ENCODE results near the gene HIVEP1. TPM values are rescaled to one million over a fixed set of nuclear protein-coding genes. Genes with fewer than 3 reads are reported as not detected.

HIVEP1 gene
- total RNA-seq, 1 donor from 2014 or later: 27.8 TPM

GRCh38 chr6:12190252-12190651 lies 178.1 kb downstream of the HIVEP1 start:
- H3K9me3 Mint-ChIP-seq (ENCODE audit: unreplicated experiment): no peaks in the 10 kb centered on the region
- no peaks in the 10 kb centered on the region for H3K27me3 Mint-ChIP-seq (ENCODE audit: unreplicated experiment)
- peaks cover 2% of the 10 kb centered on the region for H3K36me3 Mint-ChIP-seq (ENCODE audit: unreplicated experiment)
- no peak overlapping the region for H3K27ac Mint-ChIP-seq (ENCODE audit: unreplicated experiment)
- DNase-seq (ENCODE audit: extremely low spot score, unreplicated experiment): no peak
- H3K4me3 Mint-ChIP-seq (ENCODE audit: unreplicated experiment): no peak overlapping the region
- no peak for TF ChIP-seq CTCF (IDR thresholded peaks at IDR 0.05)
- peaks cover 4% of the 10 kb centered on the region for H3K4me1 Mint-ChIP-seq (ENCODE audit: unreplicated experiment)

- peaks cover 4% of the 10 kb centered on the region for H3K4me1 Mint-ChIP-seq (ENCODE audit: unreplicated experiment)
- H3K27me3 Mint-ChIP-seq (ENCODE audit: unreplicated experiment): no peaks in the 10 kb centered on the region
- H3K9me3 Mint-ChIP-seq (ENCODE audit: unreplicated experiment): no peaks in the 10 kb centered on the region
- peaks cover 2% of the 10 kb centered on the region for H3K36me3 Mint-ChIP-seq (ENCODE audit: unreplicated experiment)
- H3K4me3 Mint-ChIP-seq (ENCODE audit: unreplicated experiment): no peak overlapping the region
- H3K27ac Mint-ChIP-seq (ENCODE audit: unreplicated experiment): no peak overlapping the region
- DNase-seq (ENCODE audit: extremely low spot score, unreplicated experiment): no peak
- TF ChIP-seq CTCF (IDR thresholded peaks at IDR 0.05): no peak
Observed at GRCh38 chr6:12196326-12196936, 184.3 kb downstream of the HIVEP1 start.

GRCh38 chr6:12198851-12199250 lies 186.7 kb downstream of the HIVEP1 start:
- no peak overlapping the region for H3K4me3 Mint-ChIP-seq (ENCODE audit: unreplicated experiment)

GRCh38 chr6:12200015-12200564 lies 188.0 kb downstream of the HIVEP1 start:
- no peaks in the 10 kb centered on the region for H3K27me3 Mint-ChIP-seq (ENCODE audit: unreplicated experiment)
- no peak overlapping the region for H3K4me3 Mint-ChIP-seq (ENCODE audit: unreplicated experiment)
- no peaks in the 10 kb centered on the region for H3K36me3 Mint-ChIP-seq (ENCODE audit: unreplicated experiment)
- TF ChIP-seq CTCF (IDR thresholded peaks at IDR 0.05): no peak
- H3K27ac Mint-ChIP-seq (ENCODE audit: unreplicated experiment): no peak overlapping the region
- no peaks in the 10 kb centered on the region for H3K9me3 Mint-ChIP-seq (ENCODE audit: unreplicated experiment)
- DNase-seq (ENCODE audit: extremely low spot score, unreplicated experiment): no peak
- H3K4me1 Mint-ChIP-seq (ENCODE audit: unreplicated experiment): peaks cover 17% of the 10 kb centered on the region

More at GRCh38 chr6:12198851-12199250, 186.7 kb downstream of the HIVEP1 start:
- no peak for TF ChIP-seq CTCF (IDR thresholded peaks at IDR 0.05)
- no peaks in the 10 kb centered on the region for H3K27me3 Mint-ChIP-seq (ENCODE audit: unreplicated experiment)
- no peak overlapping the region for H3K27ac Mint-ChIP-seq (ENCODE audit: unreplicated experiment)
- H3K36me3 Mint-ChIP-seq (ENCODE audit: unreplicated experiment): no peaks in the 10 kb centered on the region
- DNase-seq (ENCODE audit: extremely low spot score, unreplicated experiment): no peak
- peaks cover 17% of the 10 kb centered on the region for H3K4me1 Mint-ChIP-seq (ENCODE audit: unreplicated experiment)
- H3K9me3 Mint-ChIP-seq (ENCODE audit: unreplicated experiment): no peaks in the 10 kb centered on the region

GRCh38 chr6:12200761-12201160 lies 188.6 kb downstream of the HIVEP1 start:
- H3K9me3 Mint-ChIP-seq (ENCODE audit: unreplicated experiment): no peaks in the 10 kb centered on the region
- peaks cover 17% of the 10 kb centered on the region for H3K4me1 Mint-ChIP-seq (ENCODE audit: unreplicated experiment)
- no peak overlapping the region for H3K27ac Mint-ChIP-seq (ENCODE audit: unreplicated experiment)
- no peak overlapping the region for H3K4me3 Mint-ChIP-seq (ENCODE audit: unreplicated experiment)
- no peaks in the 10 kb centered on the region for H3K27me3 Mint-ChIP-seq (ENCODE audit: unreplicated experiment)
- DNase-seq (ENCODE audit: extremely low spot score, unreplicated experiment): no peak
- no peak for TF ChIP-seq CTCF (IDR thresholded peaks at IDR 0.05)
- no peaks in the 10 kb centered on the region for H3K36me3 Mint-ChIP-seq (ENCODE audit: unreplicated experiment)
